LNCAP (cell line): ENCODE data around the gene IP6K3.

Source experiments
- TF ChIP-seq, protein P1 (sequence below): fragments of 450-650 bp; IDR thresholded peaks from 2 replicates; pipeline ENCODE4 v1.5.1; 2017; ENCODE audit warnings: mild to moderate bottlenecking

Gene IP6K3

DNA sequence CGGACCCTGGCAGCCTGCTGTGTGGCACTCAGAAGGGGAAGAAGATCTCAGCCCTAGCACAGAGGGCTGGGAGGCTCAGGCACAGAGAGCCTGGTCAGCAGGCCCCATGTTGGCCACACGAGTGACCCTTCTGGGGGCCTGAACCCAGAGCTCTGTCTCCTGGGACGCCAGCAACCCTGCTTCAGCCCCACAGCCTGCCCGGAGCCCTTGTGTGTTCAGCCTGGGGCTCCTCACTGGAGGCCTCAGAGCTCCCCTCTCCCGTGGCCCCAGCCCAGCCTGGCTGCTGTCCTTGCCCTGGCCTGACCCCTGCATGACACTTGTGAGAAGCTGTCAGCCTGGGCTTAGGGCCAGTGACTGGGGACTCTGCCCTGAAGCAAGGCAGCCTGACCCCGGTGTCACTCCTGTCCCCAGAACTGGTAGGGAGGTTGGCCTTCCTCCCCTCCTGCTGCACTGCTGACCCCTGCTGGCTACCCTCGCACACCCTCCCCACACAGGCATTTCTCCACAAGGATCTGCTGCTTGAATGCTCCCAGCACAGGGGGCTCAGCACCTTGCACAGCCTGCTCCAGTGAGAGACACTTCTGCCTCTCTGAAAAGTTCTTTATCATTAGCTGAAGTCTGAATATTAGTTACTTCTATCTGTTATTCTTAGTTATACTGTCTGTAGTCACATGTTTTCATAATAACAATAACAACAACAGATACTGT, 15.4 kb upstream of the IP6K3 start:
- TF ChIP-seq, protein P1, sequence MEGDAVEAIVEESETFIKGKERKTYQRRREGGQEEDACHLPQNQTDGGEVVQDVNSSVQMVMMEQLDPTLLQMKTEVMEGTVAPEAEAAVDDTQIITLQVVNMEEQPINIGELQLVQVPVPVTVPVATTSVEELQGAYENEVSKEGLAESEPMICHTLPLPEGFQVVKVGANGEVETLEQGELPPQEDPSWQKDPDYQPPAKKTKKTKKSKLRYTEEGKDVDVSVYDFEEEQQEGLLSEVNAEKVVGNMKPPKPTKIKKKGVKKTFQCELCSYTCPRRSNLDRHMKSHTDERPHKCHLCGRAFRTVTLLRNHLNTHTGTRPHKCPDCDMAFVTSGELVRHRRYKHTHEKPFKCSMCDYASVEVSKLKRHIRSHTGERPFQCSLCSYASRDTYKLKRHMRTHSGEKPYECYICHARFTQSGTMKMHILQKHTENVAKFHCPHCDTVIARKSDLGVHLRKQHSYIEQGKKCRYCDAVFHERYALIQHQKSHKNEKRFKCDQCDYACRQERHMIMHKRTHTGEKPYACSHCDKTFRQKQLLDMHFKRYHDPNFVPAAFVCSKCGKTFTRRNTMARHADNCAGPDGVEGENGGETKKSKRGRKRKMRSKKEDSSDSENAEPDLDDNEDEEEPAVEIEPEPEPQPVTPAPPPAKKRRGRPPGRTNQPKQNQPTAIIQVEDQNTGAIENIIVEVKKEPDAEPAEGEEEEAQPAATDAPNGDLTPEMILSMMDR: peak; percentile 81

DNA sequence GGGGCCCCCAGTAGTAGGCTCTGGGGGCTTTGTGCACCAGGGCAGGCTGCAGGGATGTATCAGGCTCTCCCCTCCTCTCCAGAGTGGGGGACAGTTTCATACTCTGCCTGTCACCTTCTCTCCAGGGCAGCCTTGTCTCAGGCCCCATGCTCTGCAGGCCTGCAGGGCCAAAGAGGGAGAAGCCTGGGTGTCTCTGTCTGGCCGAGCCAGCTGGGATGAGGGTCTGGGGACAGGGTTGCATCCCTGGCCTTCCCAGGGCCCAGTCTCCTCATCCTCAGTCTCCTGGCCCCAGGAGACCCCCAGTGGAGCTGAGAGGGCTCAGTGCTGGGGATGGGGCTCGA, 14.8 kb upstream of the IP6K3 start:
- TF ChIP-seq, protein P1: no peak

DNA sequence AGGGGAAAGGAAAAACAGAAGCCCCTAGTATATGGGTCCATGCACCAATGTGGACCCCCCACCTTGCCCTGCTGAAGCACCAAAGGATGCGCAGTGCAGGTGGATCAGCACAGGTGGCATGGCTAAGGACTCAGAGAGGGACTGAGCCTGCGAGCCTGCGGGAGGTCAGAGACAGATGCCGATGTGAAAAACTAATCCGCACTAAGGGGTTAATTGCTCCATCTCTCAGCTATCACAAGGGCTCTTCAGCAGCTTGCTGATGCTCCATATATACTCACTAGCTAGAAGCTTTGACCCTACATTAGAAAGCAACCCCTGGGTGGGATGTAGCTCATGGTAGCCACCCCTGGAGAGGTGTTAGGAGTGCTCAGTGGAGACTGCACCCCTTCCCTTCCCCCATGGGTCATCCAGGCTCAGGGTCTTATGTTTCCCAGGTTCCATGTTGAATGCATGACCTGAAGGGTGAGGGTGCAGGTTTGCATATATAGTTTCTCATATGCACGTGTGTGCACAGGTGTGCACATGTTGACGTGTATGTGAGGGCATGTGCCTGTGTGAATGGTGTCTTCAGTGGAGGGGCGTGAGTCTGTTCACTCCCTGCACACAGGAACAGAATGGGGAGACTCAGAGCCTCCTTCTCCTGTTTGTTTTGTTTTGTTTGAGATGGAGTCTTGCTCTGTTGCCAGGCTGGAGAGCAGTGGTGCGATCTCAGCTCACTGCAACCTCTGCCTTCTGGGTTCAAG, 13.4 kb upstream of the IP6K3 start:
- TF ChIP-seq, protein P1: no peak

DNA sequence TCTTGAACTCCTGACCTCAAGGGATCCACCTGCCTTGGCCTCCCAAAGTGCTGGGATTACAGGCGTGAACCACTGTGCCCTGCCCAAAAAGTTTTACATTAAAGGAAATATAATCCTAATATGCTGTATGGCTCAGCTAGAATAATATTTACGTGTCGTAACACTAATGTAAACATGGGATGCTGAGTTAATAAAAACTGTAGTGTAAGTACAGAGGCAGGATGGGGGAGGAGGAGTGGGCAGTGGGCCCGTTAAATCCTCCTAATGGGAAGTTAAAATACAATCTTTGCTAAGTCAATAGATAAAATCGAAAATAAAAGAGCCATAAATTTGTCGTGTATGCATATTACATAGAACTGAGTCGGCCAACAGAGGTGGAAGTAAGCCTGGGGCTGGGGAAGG, 12.1 kb upstream of the IP6K3 start:
- TF ChIP-seq, protein P1: no peak

DNA sequence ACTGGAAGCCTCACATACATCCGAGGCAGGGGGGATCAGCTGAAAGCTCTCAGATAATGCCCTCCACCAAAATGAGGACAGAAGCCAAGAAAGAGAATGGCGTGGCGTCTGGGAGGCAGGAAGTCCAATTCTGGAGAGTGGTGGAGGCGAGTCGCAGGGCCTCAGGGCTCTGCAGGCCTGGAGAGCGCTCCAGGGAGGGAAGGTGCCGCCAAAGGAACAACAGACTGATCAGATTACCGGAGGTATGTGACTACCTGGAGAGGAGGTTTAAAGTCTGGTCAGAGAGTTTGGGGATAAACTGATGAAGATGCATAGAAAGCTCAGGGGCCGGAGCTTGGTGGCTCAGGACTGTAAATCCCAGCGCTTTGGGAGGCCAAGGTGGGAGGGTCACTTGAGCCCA, 11.2 kb upstream of the IP6K3 start:
- TF ChIP-seq, protein P1: no peak

DNA sequence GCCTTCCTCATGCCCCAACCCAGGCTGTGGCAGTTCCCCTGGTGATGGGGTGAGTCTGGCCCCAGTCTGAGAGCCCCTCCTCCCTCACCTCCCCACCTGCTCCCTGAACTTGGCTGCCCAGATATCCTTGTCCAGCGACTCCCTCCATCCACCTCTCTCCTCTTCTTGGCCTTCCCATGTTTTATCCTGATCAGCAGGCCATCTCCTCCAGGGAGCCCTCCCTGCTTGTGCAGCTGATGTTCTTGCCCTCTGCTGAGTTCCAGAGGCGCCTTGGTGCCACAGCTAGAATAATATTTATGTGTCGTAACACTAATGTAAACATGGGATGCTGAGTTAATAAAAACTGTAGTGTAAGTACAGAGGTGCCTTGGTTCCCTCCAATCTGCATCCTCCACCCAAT, 10.4 kb upstream of the IP6K3 start:
- TF ChIP-seq, protein P1: no peak

DNA sequence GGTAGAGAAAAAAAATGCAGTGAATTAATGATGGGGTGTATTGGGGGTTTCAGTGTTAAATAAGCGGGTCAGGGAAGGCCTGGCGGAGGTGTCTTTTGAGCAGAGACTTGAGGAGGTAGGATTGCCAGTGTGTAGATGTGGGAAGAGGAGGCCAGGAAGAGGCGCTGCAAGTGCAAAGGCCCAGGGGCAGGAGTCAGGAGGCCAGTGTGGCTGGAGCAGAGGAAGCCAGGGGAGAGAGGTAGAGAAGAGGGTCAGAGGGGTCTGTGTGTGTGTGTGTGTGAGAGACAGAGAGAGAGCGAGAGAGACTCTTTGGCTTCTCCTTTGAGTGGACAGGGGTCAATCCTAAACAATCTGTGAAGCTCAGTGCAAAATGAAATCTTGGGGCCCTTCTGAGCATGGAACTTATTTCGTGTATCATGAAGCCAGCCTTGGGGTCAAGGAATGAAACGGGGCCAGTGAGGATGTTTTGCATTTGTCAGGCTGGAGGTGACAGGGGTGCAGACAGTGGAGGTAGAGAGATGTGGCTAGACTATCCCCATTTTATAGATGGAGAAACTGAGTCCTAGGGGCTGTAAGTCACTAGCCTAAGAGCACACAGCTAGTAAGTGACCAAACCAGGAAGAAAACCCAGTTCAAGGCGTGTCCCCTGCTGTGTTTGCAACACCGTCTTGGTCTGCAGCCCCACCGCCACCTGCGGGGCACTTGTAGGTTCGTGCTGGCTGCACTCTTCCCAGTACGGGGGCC, 9.7 kb upstream of the IP6K3 start:
- TF ChIP-seq, protein P1: no peak
